ENCODE measurements around the gene GIMAP1. TPM values are rescaled to one million over a fixed set of nuclear protein-coding genes. Genes with fewer than 3 reads are reported as not detected.

GIMAP1 gene
- polyA plus RNA-seq, 1 donor from 2014 or later, result not detected

DNA sequence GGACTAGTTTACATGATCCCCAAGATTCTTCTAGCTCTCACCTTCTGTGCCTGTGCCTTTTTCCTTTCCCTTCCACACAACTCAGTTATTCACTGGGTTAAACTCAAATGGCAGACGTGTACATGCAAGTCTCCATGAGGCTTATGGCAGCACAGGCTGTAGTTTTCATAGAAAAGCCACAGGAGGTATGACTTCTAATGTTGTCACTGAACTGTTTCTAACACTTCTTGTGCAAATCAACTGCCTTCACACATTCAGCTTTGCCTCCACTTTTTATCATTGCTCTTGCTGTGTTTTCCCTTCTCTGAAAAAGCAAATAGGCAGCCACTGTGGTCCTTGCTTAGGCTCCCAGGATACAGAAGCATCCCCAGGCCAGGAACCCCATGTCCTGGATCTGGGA is 15.5 kb downstream of the GIMAP1 start:
- Histone ChIP-seq H3K27ac (ENCODE audit: low read length) (no peak overlapping the region), H3K4me2 (ENCODE audit: low read length) (no peak overlapping the region), H3K79me2 (replicated peaks; ENCODE audit: insufficient read depth, low read length) (no peaks in the 10 kb centered on the region), H3K27me3 (ENCODE audit: insufficient read depth, low read depth, low read length) (no peaks in the 10 kb centered on the region), H3K9ac (ENCODE audit: low read length) (no peak overlapping the region), H3F3A (ENCODE audit: insufficient read depth, low read length, poor library complexity, severe bottlenecking) (no peaks in the 10 kb centered on the region), H2AFZ (ENCODE audit: low read depth, low read length) (no peak overlapping the region), H3K9me3 (ENCODE audit: low read length) (no peaks in the 10 kb centered on the region), H3K4me3 (ENCODE audit: low read length) (no peak overlapping the region), H3K36me3 (ENCODE audit: insufficient read depth, low read length) (no peaks in the 10 kb centered on the region), H4K20me1 (ENCODE audit: insufficient read depth) (no peaks in the 10 kb centered on the region), H3K9me2 (ENCODE audit: insufficient read depth, low read length) (no peaks in the 10 kb centered on the region)
- TF ChIP-seq EZH2 (IDR thresholded peaks at IDR 0.05; ENCODE audit: borderline replicate concordance, insufficient read depth, low read length, poor library complexity, severe bottlenecking) (no peak), MXI1 (conservative IDR thresholded peaks at IDR 0.05; ENCODE audit: poor library complexity, severe bottlenecking) (no peak), EP300 (conservative IDR thresholded peaks at IDR 0.05; ENCODE audit: poor library complexity, severe bottlenecking) (no peak), TAF1 (IDR thresholded peaks at IDR 0.05; ENCODE audit: low read depth) (no peak), POLR2AphosphoS5 (IDR thresholded peaks at IDR 0.05) (no peak), SMC3 (conservative IDR thresholded peaks at IDR 0.05; ENCODE audit: poor library complexity) (no peak), REST (IDR thresholded peaks at IDR 0.05; ENCODE audit: borderline replicate concordance) (no peak), RAD21 (conservative IDR thresholded peaks at IDR 0.05) (no peak)
- TF ChIP-seq, protein P1, sequence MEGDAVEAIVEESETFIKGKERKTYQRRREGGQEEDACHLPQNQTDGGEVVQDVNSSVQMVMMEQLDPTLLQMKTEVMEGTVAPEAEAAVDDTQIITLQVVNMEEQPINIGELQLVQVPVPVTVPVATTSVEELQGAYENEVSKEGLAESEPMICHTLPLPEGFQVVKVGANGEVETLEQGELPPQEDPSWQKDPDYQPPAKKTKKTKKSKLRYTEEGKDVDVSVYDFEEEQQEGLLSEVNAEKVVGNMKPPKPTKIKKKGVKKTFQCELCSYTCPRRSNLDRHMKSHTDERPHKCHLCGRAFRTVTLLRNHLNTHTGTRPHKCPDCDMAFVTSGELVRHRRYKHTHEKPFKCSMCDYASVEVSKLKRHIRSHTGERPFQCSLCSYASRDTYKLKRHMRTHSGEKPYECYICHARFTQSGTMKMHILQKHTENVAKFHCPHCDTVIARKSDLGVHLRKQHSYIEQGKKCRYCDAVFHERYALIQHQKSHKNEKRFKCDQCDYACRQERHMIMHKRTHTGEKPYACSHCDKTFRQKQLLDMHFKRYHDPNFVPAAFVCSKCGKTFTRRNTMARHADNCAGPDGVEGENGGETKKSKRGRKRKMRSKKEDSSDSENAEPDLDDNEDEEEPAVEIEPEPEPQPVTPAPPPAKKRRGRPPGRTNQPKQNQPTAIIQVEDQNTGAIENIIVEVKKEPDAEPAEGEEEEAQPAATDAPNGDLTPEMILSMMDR (IDR thresholded peaks at IDR 0.05; ENCODE audit: poor library complexity, severe bottlenecking), result no peak

DNA sequence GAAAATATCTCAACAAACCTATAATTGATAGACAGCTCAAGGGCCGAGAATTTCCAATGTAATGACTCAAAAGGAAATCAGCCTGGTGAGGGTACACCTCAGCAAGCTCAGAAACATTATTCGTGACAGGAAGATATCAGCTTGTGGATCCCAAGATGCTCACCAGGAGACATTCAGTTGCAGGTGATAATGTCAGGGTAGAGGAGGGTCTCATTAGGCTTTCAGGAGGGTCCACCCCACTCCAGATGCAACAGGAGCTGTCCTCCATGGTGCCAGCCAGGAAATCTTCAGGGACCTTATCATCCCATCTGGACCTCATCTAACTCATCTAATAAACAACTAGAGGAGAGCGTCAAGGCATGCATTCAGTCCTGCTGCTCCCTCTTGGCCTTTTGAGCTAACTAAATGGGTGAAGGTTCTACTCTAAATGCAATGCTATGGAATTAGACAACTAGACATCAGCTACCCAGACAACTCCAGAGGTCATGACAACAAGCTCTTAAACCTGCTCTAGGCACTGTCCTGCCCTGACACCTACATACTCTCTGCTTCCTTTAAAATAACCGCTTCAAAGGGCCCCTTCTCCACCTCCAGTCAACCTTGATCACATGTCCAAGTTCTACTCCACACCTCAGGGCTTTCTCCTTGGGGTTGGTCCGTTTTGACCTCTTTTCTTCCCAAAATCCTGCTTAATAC is 16.5 kb downstream of the GIMAP1 start:
- Histone ChIP-seq H3K4me2 (ENCODE audit: low read length) (no peak overlapping the region), H3K9me2 (ENCODE audit: insufficient read depth, low read length) (no peaks in the 10 kb centered on the region), H2AFZ (ENCODE audit: low read depth, low read length) (no peak overlapping the region), H3K79me2 (replicated peaks; ENCODE audit: insufficient read depth, low read length) (no peaks in the 10 kb centered on the region), H3K27ac (ENCODE audit: low read length) (no peak overlapping the region), H3K36me3 (ENCODE audit: insufficient read depth, low read length) (no peaks in the 10 kb centered on the region), H3K27me3 (ENCODE audit: insufficient read depth, low read depth, low read length) (no peaks in the 10 kb centered on the region), H3K9ac (ENCODE audit: low read length) (no peak overlapping the region), H3F3A (ENCODE audit: insufficient read depth, low read length, poor library complexity, severe bottlenecking) (no peaks in the 10 kb centered on the region), H3K9me3 (ENCODE audit: low read length) (no peaks in the 10 kb centered on the region), H3K4me3 (ENCODE audit: low read length) (no peak overlapping the region), H4K20me1 (ENCODE audit: insufficient read depth) (no peaks in the 10 kb centered on the region)
- TF ChIP-seq MXI1 (conservative IDR thresholded peaks at IDR 0.05; ENCODE audit: poor library complexity, severe bottlenecking) (no peak), TAF1 (IDR thresholded peaks at IDR 0.05; ENCODE audit: low read depth) (no peak), EZH2 (IDR thresholded peaks at IDR 0.05; ENCODE audit: borderline replicate concordance, insufficient read depth, low read length, poor library complexity, severe bottlenecking) (no peak), EP300 (conservative IDR thresholded peaks at IDR 0.05; ENCODE audit: poor library complexity, severe bottlenecking) (no peak), RAD21 (conservative IDR thresholded peaks at IDR 0.05) (no peak), POLR2AphosphoS5 (IDR thresholded peaks at IDR 0.05) (no peak), REST (IDR thresholded peaks at IDR 0.05; ENCODE audit: borderline replicate concordance) (no peak), SMC3 (conservative IDR thresholded peaks at IDR 0.05; ENCODE audit: poor library complexity) (no peak)
- TF ChIP-seq, protein P1 (IDR thresholded peaks at IDR 0.05; ENCODE audit: poor library complexity, severe bottlenecking), result no peak
